Right lobe of liver (tissue), 4 donors: ENCODE data around the gene GPNMB.

Experiments used
- POLR2A ChIP-seq: fragments of 450-650 bp; IDR thresholded peaks from one replicate; pipeline ENCODE4 v1.6.1; 2017; ENCODE audit warnings: antibody characterized with exemption, mild to moderate bottlenecking
- TF ChIP-seq, protein P1 (sequence below), 4 donors: fragments of 200-600 bp in 3 of 4; fragments of 450-650 bp in 1 of 4; IDR thresholded peaks; one replicate each; pipeline versions ENCODE4 v1.5.1 to v1.8.0; 2016 to 2022; ENCODE audit warnings: antibody characterized with exemption in 4 of 4, mild to moderate bottlenecking in 2 of 4
- donor health status: DM: no; HTN: no; CAD: no.
- donor health status: DM: no; HTN: no; CAD: no.
- donor health status: DM: no; HTN: yes; CAD: no.

DNA sequence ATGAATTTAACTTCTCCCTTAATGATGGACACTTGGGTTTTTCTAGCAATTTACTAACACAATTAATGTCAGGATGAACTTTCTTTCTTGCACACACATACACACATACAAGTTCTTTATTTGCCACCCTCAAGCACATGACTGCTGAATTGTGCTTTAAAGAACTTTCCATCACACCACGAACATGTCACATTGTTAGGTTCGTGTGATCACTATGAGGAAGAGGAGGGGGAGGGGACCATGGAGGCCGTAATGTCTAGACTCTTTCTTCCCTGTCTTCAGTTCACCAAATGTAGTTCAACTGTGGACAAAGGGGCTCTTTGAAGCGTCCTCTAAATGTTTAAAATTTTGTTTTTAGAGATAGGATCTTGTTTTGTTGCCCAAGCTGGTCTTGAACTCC is 33.7 kb upstream of the GPNMB start:
- TF ChIP-seq, protein P1, sequence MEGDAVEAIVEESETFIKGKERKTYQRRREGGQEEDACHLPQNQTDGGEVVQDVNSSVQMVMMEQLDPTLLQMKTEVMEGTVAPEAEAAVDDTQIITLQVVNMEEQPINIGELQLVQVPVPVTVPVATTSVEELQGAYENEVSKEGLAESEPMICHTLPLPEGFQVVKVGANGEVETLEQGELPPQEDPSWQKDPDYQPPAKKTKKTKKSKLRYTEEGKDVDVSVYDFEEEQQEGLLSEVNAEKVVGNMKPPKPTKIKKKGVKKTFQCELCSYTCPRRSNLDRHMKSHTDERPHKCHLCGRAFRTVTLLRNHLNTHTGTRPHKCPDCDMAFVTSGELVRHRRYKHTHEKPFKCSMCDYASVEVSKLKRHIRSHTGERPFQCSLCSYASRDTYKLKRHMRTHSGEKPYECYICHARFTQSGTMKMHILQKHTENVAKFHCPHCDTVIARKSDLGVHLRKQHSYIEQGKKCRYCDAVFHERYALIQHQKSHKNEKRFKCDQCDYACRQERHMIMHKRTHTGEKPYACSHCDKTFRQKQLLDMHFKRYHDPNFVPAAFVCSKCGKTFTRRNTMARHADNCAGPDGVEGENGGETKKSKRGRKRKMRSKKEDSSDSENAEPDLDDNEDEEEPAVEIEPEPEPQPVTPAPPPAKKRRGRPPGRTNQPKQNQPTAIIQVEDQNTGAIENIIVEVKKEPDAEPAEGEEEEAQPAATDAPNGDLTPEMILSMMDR (IDR thresholded peaks at IDR 0.05) = no peak
- TF ChIP-seq POLR2A = no peak
